IPS DF 6.9 (cell line): Measurements from ENCODE around the gene PVALEF.

ENCODE experiments used
- DNase-seq: peaks from one replicate; pipeline ENCODE4 v3.0.0-alpha.2; 2013; ENCODE audit warnings: low read depth, low spot score
- H3K27ac ChIP-seq: one replicate; pipeline ENCODE4 v1.5.1; 2013; ENCODE audit warnings: low read length, control low read depth
- H3K27me3 ChIP-seq: 2 replicates; pipeline ENCODE4 v1.6.1; 2013; ENCODE audit warnings: mild to moderate bottlenecking, low read length; ENCODE audit not compliant: control insufficient read depth, insufficient read depth
- H3K36me3 ChIP-seq: 2 replicates; pipeline ENCODE4 v1.6.1; 2013; ENCODE audit warnings: low read length; ENCODE audit not compliant: control insufficient read depth, insufficient read depth
- H3K4me1 ChIP-seq: 2 replicates; pipeline ENCODE4 v1.6.1; 2013; ENCODE audit warnings: low read length; ENCODE audit not compliant: control insufficient read depth, insufficient read depth
- H3K4me3 ChIP-seq: 2 replicates; pipeline ENCODE4 v1.5.1; 2013; ENCODE audit warnings: mild to moderate bottlenecking, low read length
- H3K9me3 ChIP-seq: 2 replicates; pipeline ENCODE4 v1.6.1; 2013; ENCODE audit warnings: low read length, inconsistent platforms; ENCODE audit not compliant: control insufficient read depth, insufficient read depth
- WGBS: extraction: QIAGEN DNeasy Blood & Tissue Kit; methylation state at CpG from one replicate; pipeline ENCODE4 v1.1.7; 2013; ENCODE audit warnings: mixed read lengths, missing lambda C conversion rate; ENCODE audit not compliant: insufficient read length, insufficient coverage; 5-methylcytosine and 5-hydroxymethylcytosine counted together

PVALEF gene

DNA sequence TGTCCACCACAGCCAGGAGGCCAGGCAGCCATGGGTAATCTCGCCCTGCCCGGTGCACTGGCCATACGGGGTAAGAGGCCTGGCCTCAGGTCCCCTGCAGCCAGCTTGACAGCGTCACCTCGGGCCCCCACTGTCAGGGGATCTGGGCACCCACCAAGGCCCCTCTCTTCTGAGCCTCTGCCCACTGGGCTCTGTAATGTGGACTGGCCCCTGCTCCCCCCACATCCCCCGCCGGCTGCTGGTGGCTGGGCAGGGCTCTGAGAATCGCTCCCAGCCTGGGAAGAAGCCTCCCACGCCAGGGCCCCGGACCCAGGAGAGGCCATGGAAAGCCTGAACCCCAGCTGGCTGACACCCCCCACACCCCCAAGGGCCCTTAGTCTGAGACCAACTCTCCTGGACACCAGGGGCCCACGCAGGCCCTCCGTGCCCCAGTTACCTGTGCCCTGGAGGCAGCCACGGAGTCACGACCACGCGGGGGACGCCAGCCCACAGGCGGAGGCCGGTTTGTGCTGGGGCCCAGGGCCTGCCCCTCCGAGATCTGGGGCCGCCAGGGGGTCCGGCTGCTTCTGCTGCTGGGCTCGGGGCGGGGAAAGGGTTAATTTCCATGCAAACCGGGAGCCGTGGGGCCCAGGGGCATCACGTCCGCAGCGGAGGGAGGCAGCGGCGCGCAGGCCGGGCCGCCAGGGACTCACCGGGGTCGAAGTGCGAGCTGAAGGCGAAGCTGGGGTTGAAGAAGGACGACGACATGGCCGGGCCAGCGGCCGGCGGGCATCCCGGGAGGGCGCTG lies at the start of gene PVALEF:
Gene PVALEF (plus strand): TSS at position 262 of the 787 bp plus-strand sequence. CDS start 15,720 bp downstream, outside the sequence.
- H3K4me1 ChIP-seq, result peaks cover 2% of the 10 kb centered on the region; the same call in 1 of the 2 replicates
- WGBS, result no CpG with 5 or more reads among the region's 46 CpGs
- peak within 1 kb of the TSS; percentile 44; the same call in 1 of the 2 replicates for H3K4me3 ChIP-seq
- no peak for DNase-seq
- H3K9me3 ChIP-seq, result no peaks in the 10 kb centered on the region
- H3K27ac ChIP-seq, result no peak within 1 kb of the TSS
- H3K36me3 ChIP-seq, result no peaks in the 10 kb centered on the region; the same call in 1 of the 2 replicates
- no peaks in the 10 kb centered on the region for H3K27me3 ChIP-seq

DNA sequence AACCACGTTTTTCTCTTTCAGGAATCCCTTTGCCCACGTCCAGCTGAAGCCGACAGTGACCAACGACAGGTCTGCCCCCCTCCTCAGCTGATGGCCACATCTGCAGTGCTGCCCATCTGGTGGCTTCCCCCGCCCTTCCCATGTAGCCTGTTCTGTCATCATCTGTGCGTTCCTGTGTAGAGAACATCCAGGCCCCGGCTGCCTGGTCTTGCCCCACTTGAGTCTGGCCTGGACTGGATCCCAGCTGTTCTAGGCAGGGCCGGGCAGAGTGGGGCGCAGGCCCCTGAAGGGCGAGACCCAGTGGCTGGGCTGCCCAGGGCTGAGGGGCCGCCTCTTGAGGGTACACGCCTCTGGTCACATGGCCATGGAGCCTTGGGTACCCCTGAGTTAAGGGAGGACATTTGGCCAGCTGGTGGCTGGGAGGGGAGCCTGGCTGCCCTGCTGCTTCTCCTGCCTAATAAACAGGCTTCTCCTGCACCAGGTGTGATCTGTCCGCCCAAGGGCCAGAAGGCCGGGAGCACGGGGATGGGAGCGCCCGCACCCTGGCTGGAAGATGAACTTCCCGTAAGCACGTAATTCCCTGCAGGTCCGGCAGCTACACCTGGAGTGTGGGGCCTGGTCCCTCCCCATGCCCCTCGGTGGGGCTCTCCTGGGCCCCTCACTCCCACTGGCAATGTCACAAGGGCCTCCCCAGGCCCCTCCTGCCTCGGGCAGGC lies 49.4 kb upstream of the PVALEF start:
- Histone ChIP-seq H3K9me3 (no peaks in the 10 kb centered on the region), H3K36me3 (no peaks in the 10 kb centered on the region; the same call in 1 of the 2 replicates), H3K27ac (no peak overlapping the region), H3K4me3 (no peak overlapping the region), H3K27me3 (no peaks in the 10 kb centered on the region), H3K4me1 (peaks cover 5% of the 10 kb centered on the region; the same call in 1 of the 2 replicates)
- DNase-seq, result no peak
- no CpG with 5 or more reads among the region's 22 CpGs for WGBS

DNA sequence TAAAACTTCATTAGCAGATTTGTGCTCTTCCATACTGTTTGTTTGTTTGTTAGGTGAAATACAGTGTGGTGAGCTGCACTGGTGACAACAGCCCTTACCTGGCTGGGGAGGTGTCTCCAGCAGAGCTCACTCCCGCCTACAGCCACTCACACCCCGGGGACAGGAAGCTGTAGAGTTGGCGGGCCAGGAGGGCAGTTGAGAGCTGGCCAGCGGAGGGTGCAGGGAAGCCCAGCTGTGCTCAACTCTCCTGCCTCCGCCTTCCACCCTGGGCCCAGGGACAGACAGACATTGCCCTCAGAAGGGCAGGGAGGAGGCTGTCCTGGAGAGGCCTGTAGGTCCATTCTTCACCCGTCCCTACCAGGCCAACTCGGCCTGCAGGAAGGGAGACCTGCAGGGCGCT lies 48.6 kb upstream of the PVALEF start:
- Histone ChIP-seq H3K4me1 (peaks cover 5% of the 10 kb centered on the region; the same call in 1 of the 2 replicates), H3K9me3 (no peaks in the 10 kb centered on the region), H3K4me3 (no peak overlapping the region), H3K27me3 (no peaks in the 10 kb centered on the region), H3K27ac (no peak overlapping the region), H3K36me3 (no peaks in the 10 kb centered on the region; the same call in 1 of the 2 replicates)
- WGBS, result no CpG with 5 or more reads among the region's 8 CpGs
- no peak for DNase-seq

DNA sequence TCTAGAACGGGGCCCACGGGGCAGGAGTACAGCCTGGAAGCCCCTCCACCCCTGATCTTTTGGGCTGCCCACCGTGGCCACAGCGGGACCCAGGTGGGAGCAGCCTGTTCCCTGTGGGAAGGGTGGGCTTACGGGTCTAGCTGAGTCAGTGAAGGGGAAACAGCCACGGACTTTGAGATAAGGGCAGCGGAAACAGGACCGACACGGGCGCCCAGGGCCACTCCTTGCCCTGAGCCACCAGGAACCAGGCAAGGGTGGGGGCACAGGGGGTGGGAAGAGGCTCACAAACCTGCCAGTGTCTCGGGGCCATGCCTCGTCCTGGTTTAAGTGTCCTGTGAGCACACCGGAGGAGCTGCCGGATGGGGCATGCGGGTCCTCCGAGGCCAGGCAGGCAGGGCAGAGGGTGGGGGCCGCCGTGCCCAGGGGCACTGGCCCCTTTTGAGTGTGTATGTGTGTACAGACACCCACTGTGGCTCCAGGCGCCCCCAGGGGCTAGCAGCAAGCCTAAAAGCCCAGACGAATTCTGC lies 47.6 kb upstream of the PVALEF start:
- WGBS, result no CpG with 5 or more reads among the region's 20 CpGs
- Histone ChIP-seq H3K27me3 (no peaks in the 10 kb centered on the region), H3K9me3 (no peaks in the 10 kb centered on the region), H3K4me1 (peaks cover 8% of the 10 kb centered on the region), H3K4me3 (no peak overlapping the region), H3K36me3 (no peaks in the 10 kb centered on the region; the same call in 1 of the 2 replicates), H3K27ac (no peak overlapping the region)
- no peak for DNase-seq

DNA sequence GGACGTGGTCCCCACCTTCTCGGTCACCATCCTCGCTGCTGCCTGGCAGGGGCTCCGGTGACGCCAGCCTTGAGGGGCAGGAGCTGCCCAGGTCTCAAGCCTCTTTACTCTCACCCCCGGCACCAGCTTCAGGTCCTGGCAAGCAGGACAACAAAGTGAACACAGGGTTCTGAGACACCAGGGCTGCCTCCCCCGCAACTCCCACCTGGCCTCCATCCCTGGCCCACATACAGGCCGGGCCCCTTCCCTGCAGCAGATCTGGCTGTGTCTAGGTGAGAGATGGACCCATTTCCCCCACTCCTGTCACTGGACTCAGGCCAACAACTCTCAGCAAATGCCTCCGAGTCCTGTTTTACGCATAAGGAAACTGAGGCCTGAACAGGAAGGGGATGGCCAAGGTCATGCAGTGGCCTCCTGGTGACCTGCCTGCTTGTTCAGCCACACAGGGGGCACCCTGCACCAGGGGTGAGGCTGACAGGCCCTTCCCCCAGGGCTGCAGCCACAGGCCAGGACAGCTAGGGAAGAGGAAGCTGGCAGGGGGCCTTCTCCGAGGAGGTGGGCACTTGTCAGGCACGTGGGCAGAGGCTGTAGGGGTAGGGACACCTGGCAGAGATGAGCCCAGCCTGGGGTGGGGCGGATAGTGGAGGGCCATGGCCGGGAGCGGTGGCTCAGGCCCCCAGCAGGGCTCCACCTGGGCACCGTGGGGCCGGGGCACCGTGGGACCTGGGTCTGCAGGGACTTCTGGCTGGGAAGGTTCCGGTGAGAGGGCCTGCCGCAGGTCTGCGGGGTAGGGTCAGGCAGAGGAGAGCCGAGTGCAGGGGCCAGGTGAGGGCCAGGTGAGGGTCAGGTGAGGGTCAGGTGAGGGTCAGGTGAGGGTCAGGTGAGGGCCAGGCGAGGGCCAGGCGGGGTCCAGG lies 46.7 kb upstream of the PVALEF start:
- Histone ChIP-seq H3K9me3 (no peaks in the 10 kb centered on the region), H3K27me3 (no peaks in the 10 kb centered on the region), H3K4me3 (peak overlapping the region; percentile 72; the same call in 1 of the 2 replicates), H3K4me1 (peaks cover 8% of the 10 kb centered on the region), H3K27ac (no peak overlapping the region), H3K36me3 (no peaks in the 10 kb centered on the region; the same call in 1 of the 2 replicates)
- no peak for DNase-seq
- no CpG with 5 or more reads among the region's 24 CpGs for WGBS

DNA sequence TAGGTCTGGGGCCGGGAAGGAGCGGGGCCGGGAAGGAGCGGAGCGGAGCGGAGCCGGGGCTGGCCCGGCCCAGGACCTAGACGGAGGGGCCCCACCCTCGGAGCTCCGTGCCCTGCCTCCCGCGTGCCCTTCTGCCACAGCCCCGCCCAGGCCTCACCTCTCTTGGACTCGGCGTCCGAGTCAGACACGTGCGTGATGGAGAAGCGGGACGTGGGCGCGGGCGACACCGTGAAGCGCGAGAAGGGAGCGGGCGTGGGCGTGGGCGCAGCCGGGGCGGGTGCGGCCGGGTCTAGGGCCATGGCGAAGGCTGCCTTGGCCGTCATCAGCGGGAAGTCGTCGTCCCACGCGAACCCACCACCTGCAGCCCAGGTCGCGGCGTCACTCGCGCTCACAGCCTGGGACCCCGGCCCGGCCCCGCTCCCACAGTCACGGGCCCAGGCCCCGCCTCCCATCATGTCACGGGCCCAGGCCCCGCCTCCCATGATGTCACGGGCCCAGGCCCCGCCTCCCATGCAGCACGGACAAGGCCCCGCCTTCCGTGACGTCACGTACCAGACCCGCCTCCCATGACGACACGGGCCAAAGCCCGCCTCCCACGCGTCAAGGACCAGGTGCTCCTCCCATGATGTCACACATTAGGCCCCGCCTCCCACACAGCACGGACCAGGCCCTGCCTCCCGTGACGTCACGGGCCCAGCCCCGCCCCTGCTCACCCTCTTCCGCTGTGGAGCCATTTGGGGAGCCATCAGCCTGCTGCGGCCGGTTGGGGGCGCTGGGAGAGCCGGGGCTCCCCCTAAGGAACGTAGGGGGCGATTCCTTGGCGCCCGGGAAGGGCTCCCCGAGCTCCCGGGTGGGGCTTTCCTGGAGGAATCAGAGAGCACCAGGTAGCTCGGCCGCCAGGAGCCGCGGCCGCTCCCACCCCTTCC lies 45.8 kb upstream of the PVALEF start:
- no peaks in the 10 kb centered on the region for H3K9me3 ChIP-seq
- H3K4me3 ChIP-seq, result peak overlapping the region; percentile 72; the same call in 1 of the 2 replicates
- H3K4me1 ChIP-seq, result peaks cover 8% of the 10 kb centered on the region
- WGBS, result no CpG with 5 or more reads among the region's 89 CpGs
- H3K36me3 ChIP-seq, result no peaks in the 10 kb centered on the region; the same call in 1 of the 2 replicates
- DNase-seq, result peak; percentile 91
- no peak overlapping the region for H3K27ac ChIP-seq
- H3K27me3 ChIP-seq, result no peaks in the 10 kb centered on the region

DNA sequence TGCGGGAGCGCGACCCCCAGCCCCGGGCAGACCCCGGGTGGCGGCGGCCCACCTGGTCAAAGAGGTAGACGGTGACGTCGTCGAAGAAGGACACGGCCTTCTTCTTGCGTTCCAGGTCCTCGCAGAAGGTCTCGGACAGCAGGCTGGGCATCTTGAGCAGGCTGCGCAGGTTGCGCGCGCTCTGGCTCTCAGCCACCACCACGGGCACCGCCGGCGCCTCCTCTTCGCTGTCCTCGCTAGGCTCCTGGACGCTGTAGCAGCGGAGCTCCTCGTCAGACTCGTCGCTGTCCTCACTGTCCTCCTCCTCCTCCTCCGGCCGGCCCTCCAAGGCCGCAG lies 45.2 kb upstream of the PVALEF start:
- Histone ChIP-seq H3K27me3 (no peaks in the 10 kb centered on the region), H3K4me1 (peaks cover 8% of the 10 kb centered on the region), H3K36me3 (no peaks in the 10 kb centered on the region; the same call in 1 of the 2 replicates), H3K4me3 (no peak overlapping the region), H3K27ac (no peak overlapping the region), H3K9me3 (no peaks in the 10 kb centered on the region)
- WGBS, result no CpG with 5 or more reads among the region's 33 CpGs
- DNase-seq, result no peak

DNA sequence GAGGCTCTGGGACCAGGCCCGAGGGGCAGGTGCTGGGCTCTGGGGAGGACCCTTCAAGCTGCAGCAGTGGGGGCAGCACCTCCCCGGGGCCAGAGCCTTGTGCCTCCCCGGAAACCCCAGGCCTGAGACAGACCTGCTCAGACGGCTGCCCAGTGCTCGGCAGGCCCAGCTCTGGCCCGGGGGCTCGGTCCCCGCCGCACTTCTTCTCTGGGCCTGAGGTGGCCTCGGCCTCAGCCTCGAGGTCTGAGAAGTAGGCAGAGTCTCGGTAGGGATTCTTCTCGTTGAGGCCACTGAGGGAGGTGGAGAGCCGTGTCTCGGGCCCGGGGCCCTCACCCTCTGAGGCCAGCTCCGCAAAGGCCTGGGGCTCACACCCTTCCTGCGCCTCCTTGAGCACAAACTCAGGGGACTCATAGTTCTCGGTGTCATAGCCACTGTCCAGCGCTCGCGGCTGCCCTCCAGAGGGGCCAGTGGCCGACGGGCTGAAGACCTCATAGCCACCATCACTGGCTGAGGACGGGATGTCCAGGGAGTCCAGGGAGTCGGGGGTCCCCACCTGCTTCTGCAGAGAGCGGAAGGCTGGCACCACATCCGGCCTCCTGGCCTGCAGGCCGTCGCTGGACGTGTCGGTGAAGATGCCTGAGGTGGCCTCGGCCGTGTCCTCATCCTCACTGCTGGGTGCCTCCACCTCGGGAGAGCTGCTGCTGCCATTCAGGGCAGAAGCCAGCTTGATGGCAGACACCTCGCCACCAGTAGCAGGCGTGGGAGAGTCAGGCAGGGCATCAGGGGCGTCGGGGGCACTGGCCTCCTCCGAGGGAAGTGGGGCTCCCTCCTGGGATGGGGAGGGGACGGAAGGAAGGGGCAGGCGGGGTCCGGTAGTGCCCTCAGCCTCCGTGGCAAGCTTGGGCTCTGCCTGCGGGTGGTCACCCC lies 44.3 kb upstream of the PVALEF start:
- H3K9me3 ChIP-seq, result no peaks in the 10 kb centered on the region
- no peak overlapping the region for H3K27ac ChIP-seq
- H3K4me1 ChIP-seq, result peaks cover 8% of the 10 kb centered on the region
- no peak overlapping the region for H3K4me3 ChIP-seq
- DNase-seq, result no peak
- no peaks in the 10 kb centered on the region; the same call in 1 of the 2 replicates for H3K36me3 ChIP-seq
- no CpG with 5 or more reads among the region's 45 CpGs for WGBS
- H3K27me3 ChIP-seq, result no peaks in the 10 kb centered on the region
